GM21367 (cell line): ENCODE results near the gene DNAI2.
"Not testable (repeated sequence)": the region's sequence is repeated elsewhere in the genome, so short reads cannot be mapped to it uniquely, and the experiment has no call there.

ENCODE experiments used
- ATAC-seq: cut with Tn5 transposase; IDR thresholded peaks from one replicate; pipeline ENCODE4 v1.9.1; 2021; ENCODE audit not compliant: unreplicated experiment

DNAI2 gene

DNA sequence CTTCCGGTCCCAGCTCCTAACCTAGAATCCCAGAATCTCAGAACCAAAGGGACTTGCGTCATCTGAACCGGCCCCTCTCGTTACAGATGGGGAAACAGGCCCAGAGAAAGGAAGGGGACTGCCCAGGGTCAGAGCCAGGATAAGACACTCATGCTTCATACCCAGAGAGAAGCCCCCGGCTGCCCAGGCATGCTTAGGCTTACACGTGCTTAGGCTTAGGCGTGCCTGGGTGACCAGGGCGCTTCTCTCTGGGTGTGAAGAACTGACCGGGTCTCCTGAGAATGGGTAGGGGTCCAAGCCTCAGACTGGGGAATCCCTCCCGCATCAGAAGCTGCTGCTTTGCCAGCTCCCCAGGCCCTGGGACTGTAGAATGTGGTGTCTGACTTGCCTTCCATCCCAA is 29.9 kb upstream of the DNAI2 start:
- no peak for ATAC-seq

DNA sequence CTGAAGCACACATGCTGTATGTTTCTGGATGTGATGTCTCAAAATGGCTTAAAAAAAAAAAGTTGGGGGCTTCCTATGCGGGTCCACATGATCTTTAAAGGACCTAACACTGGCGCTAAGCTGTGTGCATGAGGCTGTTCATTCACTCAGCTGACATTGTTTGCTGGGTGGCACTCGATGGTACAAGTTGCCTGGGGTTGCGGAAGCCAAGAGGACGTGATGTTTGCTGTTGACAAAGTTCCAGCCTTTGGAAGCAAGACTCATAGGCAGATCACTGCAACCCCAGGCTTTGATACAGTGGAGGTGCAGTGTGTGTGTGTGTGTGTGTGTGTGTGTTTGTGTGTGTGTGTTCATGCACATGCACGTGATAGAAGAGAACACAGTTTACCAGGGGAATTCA is 29.5 kb upstream of the DNAI2 start:
- no peak for ATAC-seq

DNA sequence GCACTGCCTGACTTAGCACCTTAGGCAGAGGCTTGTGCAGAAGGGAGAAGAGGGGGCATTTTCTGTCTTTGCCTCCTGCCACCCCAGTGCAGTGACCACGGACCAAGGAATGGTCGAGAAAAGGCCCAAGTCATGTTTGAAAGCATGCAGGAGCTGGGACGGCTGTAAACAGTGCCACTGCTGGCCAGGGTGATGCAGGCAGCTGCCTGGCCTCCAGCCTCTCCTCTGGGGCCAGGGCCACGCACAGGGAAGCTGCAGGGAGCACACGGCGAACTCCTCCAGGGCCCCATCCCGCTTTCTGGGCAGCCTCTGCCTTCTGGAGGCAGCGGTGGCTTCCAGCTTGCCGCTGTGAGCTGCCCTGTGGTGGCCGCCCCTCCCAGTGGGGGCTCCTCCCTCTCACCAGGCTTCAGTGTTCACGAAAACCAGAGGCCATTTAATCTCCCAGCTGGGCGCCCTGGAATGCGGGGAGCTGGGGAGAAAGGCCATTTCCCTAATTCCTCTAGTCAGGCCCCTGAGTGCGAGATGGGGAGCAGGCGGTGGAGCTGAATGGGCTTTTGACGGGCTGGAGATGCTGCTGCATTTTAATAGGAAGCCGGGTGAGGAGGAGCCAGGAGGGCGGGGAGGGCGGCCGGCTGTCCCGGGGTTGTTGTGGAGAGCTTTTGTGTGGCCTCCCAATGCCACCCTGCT is 28.7 kb upstream of the DNAI2 start:
- ATAC-seq, result no peak

DNA sequence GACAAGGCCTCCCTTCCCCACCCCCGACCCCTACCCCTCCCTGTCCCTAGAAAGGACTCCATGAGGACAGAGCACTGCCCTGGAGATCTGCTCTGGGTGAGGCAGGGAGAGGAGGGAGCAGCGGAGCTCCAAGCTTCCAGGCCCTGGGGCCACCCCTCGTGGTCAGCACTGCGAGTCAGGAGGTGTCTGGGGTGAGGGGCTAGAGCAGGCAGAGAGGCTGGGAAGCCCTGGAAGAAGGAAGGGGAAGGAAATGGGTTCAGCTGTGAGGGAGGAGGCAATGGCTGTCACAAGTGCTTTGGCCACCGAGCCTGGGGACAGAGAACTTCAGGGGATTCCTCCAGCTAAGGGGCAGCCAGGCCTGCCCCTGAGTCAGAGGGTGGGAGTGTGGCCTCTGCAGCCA is 28.2 kb upstream of the DNAI2 start:
- no peak for ATAC-seq

DNA sequence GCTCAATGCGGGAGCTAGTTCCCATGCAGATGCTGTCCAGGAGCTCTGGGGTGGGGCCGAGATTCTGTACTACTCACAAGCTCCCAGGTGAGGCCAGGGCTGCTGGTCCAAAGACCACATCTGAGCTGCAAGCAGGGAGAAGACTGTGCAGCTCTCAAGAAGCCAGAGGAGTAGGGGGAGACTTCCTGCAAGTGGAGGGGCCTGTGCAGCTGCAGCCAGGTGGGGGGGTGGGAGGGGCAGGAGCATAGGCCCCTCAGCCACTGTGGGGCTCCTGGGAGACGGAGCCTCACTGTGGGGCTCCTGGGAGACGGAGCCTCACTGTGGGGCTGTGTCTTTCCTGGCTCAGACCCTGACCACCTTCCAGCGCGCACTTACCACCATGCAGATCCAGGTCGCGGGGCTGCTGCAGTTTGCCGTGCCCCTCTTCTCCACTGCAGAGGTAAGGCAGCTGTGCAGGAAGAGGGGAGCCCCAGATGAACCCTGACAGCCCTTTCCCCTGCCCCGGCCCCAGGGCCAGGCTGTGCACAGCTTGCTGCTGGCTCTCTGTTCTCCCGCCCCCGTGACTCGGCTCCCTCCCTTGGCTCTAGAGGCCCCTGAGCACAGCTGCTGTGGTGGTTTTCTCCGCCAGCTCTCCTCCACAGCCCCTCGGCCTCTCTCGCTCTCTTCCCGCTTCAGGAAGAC is 24.3 kb upstream of the DNAI2 start:
- no peak for ATAC-seq

DNA sequence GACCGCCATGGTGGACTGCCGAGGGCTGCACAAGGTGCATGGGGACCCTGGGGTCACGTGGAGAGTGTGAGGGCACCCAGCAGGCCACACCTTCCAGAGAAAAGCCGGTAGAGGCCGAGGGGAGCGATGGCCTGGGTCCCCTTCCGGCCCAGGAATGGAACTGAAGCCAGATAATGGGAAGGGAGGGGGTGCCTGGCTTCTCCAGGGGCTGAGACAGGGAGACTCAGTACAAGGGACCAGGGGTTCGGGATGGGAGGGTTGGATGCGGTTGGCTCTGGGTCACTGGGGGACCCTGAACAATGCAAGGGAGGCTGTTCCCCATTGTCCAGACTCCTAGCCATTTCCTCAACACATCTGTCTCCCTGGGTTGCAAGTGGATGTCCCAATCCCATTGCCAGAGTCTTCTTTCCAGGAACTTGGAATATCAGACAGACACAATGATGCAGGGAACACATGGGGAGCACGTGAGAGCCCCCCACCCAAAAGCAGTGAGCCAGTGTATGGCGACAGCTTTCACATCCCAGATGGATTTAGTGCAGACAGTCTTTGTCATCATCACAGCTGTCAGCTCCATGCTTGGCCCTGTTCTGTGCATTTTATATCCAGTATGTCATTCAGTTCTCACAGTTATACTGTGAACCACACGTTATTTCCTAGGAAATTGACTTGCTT is 23.6 kb upstream of the DNAI2 start:
- no peak for ATAC-seq

DNA sequence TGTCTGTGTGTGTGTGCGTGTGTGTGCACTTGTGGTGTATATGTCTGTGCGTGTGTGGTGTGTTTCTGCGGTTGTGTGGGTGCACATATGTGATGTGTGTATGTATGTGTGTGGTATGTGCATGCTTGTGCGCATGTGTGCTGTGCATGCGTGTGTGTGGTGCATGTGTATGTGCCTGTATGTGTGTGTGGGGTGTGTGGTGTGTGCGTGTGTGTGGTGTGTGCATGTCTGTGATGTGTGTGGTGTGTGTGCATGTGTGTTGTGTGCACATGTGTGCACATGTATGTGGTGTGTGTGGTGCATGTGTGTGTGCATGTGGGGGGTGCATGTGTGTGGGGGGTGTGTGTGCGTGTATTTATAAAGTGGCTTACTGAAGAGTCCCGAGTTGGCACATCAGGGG is 23.0 kb upstream of the DNAI2 start:
- ATAC-seq, result no peak

DNA sequence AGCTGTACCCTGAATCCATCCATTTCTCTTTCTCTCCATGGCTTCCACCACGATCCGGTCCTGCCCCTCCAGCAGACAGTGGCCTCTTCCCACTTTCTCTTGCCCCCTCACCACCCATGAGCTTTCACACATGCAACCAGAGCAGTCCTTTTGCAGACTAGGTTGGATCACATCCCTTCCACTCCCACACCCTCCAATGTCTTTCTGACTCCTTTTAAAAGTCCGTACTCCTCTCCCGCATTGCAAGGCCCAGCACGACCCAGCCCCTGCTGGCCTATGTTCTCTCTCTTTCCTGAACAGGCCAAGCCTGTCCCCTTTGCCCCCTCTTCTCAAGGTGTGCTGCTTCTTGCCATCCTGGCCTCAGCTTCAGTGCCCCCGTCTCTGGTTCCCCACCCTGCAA is 22.5 kb upstream of the DNAI2 start:
- no peak for ATAC-seq

DNA sequence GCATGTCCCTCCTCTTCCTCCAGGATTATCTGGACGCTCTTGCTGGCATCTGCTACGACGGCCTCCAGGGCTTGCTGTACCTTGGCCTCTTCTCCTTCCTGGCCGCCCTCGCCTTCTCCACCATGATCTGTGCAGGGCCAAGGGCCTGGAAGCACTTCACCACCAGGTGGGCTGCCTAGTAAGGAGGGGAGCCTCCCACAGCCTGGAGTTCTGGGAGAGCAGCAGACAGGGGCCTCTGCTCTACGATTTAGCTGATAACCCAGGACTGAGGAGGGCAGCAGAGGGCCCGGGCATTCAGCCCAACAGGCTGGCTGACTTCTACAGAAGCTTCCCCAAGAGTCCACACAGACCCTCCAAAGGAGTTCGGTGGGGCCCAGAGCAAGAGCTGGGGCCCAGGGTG is 21.8 kb upstream of the DNAI2 start:
- ATAC-seq, result no peak

DNA sequence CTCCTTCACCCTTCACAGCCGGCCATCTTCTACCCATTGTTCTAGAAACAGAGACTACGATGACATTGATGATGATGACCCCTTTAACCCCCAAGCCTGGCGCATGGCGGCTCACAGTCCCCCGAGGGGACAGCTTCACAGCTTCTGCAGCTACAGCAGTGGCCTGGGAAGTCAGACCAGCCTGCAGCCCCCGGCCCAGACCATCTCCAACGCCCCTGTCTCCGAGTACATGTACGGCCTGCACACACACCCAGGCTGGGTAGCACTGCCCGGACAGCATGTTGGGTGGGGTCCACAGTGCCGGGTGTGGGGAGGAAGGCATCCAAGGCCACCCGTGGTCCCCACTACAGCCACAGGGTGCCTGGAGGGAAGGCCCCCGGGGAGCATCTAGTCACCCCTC is 21.0 kb upstream of the DNAI2 start:
- ATAC-seq, result no peak

DNA sequence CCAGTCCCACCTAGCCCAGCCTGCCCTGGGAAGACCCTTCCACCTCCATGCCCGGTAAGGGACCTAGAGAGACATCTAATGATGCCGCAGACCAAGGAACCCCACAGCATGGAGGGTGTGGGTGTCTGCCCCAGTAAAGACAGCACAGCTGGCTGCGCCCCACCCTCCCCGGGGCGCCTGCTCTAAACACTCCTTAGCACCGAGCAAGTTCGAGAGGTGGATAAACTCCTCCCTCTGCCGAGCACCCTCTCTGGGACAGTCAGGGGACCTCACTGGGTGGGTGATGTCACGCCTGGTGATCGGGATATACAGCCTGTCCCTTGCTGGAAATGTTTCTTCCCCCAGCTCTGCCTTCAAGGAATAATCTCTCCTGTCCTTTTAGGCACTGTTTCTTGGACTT is 16.7 kb upstream of the DNAI2 start:
- ATAC-seq, result no peak

DNA sequence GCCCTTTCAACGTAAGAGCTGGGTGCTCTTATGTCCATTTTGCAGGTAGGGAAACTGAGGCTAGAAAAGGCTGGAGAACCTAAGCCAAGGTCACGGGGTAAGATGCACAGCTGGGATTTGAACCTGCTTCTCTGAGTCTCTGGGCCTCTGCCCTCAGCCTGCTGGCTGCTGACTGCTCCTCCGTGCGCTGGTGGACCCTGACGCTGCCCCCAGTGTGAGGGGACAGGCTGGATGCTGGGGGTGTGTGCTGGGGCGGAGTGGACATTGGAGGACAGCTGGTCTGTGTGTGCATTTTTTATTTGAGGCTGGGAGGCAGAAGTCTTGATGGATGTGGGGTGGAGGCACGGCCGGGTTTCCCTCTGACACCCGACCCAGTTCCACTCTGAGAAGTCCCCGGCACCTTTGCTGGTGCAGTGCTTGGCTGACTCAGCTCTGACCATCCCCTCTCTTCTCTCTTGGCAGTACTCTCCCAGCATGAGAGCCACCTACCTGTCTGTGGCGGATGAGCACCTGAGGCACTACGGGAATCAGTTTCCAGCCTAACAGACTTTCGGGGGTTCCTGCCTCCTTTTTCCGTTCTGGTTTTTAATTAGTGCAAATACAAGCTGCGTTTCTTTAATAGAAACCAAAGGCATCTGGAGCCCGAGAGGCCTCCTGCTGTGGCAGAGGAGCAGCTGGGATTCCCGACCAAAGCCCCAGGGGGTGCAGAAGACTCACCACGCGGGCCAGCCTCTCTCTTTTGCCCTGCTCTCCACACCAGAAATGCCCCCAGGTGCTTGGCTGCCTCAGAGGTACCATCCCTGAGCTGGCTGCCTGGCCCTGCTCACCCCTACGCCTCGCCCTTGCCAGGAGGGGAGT is 14.1 kb upstream of the DNAI2 start:
- no peak for ATAC-seq

DNA sequence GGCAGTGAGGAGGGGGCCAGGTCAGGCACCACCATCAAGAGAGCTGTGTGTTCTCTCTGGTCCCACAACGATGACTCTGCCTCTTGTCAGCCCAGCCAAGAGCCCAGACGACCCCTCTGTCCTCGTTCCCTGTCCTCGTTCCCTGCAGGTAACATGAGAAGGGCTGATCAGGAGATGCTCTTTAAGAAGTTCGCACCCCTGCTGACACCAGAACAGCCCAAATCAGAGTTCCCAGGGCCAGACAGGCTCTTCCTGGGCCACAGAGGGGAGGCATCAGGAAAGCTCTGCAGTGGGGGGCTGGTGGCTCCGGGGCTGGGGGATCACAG is 13.5 kb upstream of the DNAI2 start:
- ATAC-seq, result no peak

DNA sequence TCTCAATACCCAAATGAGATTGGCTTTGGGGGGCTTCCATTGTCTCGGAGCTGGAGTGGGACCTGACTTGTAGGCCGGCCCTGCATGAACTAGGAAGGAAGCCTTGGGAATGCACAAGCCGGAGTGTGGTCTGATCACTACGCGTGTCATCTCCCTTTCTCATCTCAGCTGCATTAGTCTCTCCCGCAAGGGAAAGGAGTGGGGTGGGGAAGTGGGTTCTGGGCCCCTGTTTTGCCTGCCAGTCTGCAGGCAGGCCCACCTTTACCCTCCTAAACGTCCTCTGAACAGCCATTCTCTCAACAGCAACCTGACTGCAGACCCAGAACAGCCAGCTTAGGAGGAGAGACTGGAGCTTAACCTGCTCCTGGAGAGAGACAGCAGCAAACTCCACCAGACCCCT is 11.4 kb upstream of the DNAI2 start:
- no peak for ATAC-seq

DNA sequence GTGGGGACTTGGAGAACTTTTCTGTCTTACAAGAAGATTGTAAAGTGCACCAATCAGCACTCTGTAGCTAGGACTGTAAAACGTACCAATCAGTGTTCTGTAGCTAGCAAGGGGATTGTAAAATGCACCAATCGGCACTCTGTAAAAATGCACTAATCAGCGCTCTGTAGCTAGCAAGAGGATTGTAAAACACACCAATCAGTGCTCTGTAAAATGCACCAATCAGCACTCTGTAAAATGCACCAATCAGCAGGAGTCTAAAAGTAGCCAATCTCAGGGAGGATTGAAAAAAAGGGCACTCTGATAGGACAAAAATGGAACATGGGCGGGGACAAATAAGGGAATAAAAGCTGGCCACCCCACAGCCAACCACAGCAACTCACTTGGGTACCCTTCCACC is 7.0 kb upstream of the DNAI2 start:
- not testable (repeated sequence) for ATAC-seq

DNA sequence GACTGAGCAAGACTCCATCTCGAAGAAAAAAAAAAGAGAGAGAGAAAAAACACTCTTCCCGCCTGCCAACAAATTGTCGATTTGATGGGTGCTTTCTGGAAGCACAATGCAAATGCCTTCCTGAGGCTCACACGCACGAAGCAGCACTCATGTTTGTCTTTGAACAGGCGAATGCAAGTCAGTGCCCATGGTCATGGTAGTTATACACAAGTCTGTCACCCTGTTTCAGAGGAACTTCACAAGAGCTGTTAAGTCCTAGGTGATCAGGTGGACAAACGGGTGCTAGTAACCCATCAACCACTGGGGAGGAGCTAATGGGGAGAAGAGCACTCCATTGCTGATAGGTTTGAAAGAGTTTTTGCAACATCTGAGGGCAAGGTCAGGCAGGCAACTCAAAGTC is 6.5 kb upstream of the DNAI2 start:
- no peak for ATAC-seq

DNA sequence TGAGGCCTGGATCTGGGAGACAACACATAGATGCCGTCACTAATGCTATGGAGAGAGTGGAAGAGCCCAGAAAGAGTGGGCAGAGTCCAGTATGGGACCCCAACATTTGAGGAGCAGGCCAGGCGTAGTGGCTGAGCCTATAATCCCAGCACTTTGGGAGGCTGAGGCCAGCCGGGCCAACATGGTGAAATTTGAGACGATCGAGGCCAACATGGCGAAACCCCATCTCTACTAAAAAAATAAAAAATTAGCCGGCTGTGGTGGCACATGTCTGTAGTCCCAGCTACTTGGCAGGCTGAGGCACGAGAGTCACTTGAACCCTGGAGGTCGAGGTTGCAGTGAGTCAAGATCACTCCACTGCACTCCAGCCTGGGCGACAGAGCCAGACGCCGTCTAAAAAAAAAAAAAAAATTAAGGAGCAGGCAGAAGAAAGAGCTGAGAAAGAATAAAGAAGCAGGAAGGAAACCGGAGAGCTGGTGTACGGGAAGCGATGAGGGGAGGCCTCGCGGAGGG is 6.0 kb upstream of the DNAI2 start:
- ATAC-seq, result no peak

DNA sequence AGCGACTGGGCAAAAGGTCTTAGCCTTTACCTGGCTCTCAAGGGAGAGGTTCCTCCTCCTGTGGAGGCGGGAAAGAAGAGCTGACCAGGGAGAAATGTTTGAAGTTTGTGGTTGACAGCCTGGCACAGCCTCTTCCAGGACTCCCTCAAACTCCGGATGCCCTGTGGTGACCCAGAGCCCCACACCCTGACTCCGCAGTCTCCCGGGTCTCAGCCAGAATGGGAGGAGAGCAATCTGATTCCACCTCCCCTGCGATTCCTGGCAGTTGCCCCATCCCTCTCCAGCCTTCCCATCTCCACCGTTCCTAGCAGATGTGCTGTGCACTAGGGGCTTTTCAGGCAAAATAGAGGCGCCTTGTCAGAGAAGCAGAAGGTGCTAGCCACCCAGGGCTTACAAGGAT is 5.5 kb upstream of the DNAI2 start:
- no peak for ATAC-seq

DNA sequence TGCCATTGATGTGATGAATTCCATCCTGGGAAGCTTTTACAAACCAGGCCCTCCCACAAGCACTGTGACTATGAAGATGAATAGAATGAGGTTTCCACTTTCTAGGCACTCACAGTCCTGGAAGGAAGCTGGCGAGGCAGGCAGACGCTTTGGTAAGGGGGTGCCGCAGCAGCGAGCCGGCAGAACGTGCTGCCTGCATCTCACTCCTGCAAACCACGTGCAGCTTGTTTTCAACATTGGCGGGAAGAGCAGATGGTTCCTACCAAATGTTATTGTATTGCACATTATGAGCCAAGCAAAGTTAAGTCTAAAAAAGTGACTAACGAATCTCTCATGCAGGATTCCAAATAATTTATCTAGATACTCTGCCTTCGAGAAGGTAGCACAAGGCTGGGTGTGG is 3.7 kb upstream of the DNAI2 start:
- no peak for ATAC-seq

DNA sequence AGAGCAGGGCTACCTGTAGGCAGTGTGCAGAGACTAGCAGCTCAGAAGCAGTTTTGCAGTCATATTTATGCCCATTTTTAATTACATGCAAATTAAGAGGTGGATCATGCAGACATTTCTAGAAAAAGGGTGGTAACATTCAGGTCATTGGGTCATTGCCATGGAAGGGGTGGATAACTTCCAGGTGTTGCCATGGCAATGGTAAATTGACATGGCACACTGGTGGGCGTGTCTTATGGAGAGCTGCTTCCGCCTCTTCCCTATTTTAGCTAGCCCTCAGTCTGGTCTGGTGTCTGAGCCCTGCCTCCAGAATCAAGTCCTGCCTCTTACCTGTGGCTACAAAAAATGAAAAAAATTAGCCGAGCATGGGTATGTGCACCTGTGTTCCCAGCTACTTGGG is 2.8 kb upstream of the DNAI2 start:
- no peak for ATAC-seq

DNA sequence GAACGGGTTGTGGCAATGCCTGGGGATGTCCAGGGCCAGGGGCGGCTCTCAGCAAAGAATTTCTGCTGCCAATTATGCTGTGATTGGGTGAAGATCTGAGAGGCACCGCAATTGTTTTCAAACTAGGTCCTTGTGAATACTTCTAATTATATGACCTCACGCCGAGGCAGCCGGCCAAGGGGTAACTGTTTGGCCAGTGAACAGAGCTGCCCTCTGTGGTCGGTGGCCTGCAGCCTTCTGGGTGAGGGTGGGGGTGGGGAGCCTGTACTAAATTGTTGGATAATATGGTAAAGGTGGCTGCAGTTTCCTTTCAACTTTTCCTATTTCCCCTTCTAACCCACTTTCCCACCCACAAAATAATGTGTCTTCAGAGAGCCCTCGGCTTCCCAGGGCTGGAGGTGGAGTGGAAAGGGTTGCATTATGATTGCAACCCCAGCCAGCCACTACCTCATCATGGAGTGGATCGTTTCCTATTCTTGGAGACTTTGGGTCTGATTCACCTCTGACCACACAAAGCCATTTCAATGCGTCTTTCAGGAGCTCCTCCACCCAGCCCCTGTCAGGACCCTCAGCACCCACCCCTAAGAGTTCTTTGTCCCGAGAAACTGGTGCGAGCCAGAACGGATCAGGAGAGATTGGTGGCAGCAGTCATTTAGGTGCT is 2.0 kb upstream of the DNAI2 start:
- ATAC-seq, result no peak
